Activated CD8-positive, alpha-beta memory T cell treated with anti-CD3 and anti-CD28 coated beads for 1 hour (primary cell): ENCODE data around the gene CNIH1.
A peak's percentile ranks its signal among the peaks of the same experiment; 100 is the strongest.

ENCODE experiments used
- DNase-seq, 2 donors: peaks; one replicate each; pipeline ENCODE4 v3.0.0-alpha.2; 2020; ENCODE audit warnings: low read depth in 1 of 2; ENCODE audit errors: extremely low read depth in 1 of 2

The CNIH1 gene

GRCh38 chr14:54440873-54441868 lies at the start of gene CNIH1:
Gene CNIH1 (minus strand): TSS chr14:54441374. CDS start chr14:54441327, 47 bp downstream.
- DNase-seq: peak; percentile 74 to 92

- DNase-seq: no peak
Measured at GRCh38 chr14:54490445-54491175, 49.4 kb upstream of the CNIH1 start.

GRCh38 chr14:54489731-54490444 lies 48.7 kb upstream of the CNIH1 start:
- no peak for DNase-seq

- DNase-seq: no peak
Measured at GRCh38 chr14:54489318-54489683, 48.1 kb upstream of the CNIH1 start.

- DNase-seq: peak; percentile 66 to 83
Measured at GRCh38 chr14:54488646-54489317, 47.6 kb upstream of the CNIH1 start, which contains the start of gene GMFB. Gene GMFB (minus strand): TSS chr14:54488980. CDS start chr14:54488927, 53 bp downstream.

GRCh38 chr14:54488318-54488645 lies 47.1 kb upstream of the CNIH1 start:
- peak in 1 of 2 donors; percentile 26 for DNase-seq

GRCh38 chr14:54487771-54488170 lies 46.6 kb upstream of the CNIH1 start:
- DNase-seq: no peak

GRCh38 chr14:54486685-54487084 lies 45.5 kb upstream of the CNIH1 start:
- no peak for DNase-seq

GRCh38 chr14:54483846-54484245 lies 42.7 kb upstream of the CNIH1 start:
- DNase-seq: no peak

- DNase-seq: no peak
Measured at GRCh38 chr14:54483073-54483745, 42.0 kb upstream of the CNIH1 start.

GRCh38 chr14:54481695-54482094 lies 40.5 kb upstream of the CNIH1 start:
- DNase-seq: no peak

GRCh38 chr14:54480830-54481562 lies 39.8 kb upstream of the CNIH1 start:
- DNase-seq: no peak

- DNase-seq: no peak
Measured at GRCh38 chr14:54478636-54479215, 37.6 kb upstream of the CNIH1 start.

GRCh38 chr14:54475911-54476310 lies 34.7 kb upstream of the CNIH1 start:
- no peak for DNase-seq

- DNase-seq: no peak
Measured at GRCh38 chr14:54475187-54475899, 34.2 kb upstream of the CNIH1 start.

- no peak for DNase-seq
Measured at GRCh38 chr14:54474232-54474793, 33.1 kb upstream of the CNIH1 start.

- DNase-seq: no peak
Measured at GRCh38 chr14:54472315-54472714, 31.1 kb upstream of the CNIH1 start.

- no peak for DNase-seq
Measured at GRCh38 chr14:54471641-54472040, 30.5 kb upstream of the CNIH1 start.
